ENCODE results near the gene AQP9. TPM values are rescaled to one million over a fixed set of nuclear protein-coding genes. Genes with fewer than 3 reads are reported as not detected.

The AQP9 gene
- total RNA-seq, 1 experiment from 2014 or later, result not detected

DNA sequence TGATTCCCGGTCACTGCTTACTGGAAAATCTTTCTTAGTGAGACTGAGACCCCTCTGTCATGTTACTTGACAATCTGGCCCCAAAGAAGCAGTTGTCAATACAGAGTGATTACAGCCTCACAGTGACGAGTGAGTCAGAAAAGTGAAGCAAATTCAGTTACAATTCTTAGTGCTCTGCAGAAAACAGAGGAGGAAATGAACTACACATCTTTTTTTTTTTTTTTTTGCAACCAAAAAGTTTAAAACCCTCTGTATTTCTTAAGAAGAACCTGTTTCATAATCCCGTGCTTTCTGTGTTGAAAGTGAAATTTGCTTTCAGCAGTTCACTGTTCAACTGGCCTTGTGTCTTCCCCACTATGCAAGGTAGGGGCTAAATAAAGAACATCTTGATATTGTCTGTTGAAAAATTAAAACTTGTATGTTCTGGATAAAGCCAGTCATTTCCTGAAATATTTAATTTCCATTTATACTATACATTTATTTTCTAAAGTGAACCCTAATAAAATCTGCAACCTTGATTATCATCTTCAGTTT lies 1.9 kb downstream of the AQP9 start:
- DNase-seq (ENCODE audit: low spot score), result no peak

DNA sequence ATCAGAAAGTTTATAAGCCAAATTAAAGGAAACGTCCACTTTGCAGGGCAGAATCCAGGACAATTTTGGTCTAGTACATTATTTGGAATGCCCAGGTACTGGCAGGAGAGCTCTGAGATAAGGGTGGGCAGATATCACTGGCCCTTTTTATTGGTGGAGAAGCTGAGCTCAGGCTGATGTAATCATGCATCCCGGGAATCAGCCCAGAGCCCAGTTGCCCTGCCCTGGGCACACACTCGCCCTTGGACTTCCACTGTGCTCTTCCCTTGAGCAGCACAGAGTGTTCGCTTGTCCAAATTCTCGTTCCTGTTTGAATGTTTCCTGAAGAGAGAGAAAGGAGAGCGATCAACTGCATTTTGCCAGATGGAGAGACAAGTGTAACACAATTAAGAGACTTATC lies 3.7 kb downstream of the AQP9 start:
- DNase-seq (ENCODE audit: low spot score), result no peak

- no peak for DNase-seq (ENCODE audit: low spot score)
Measured at GRCh38 chr15:58142827-58143461, 4.8 kb downstream of the AQP9 start.

DNA sequence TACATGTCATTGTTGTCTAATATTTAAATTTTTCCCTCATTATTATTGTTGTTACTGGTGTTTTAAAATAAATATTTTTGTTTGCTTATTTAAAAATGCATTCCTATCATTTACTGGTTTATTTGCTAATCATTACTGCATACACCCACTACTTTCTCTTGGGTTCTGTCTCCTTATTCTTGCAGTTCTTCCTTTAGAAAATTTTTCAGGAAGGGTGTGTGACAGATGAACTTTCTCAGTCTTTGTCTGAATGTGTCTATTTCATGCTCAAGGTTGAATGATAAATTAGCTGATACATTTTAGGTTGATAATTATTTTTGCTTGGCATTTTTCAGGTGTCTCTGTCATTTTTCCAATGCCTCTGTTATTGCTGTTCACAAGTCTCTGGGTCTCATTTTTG lies 7.4 kb downstream of the AQP9 start:
- DNase-seq (ENCODE audit: low spot score), result no peak

GRCh38 chr15:58146211-58146610 lies 8.0 kb downstream of the AQP9 start:
- no peak for DNase-seq (ENCODE audit: low spot score)

GRCh38 chr15:58146749-58147148 lies 8.6 kb downstream of the AQP9 start:
- peak; percentile 9 for DNase-seq (ENCODE audit: low spot score)

GRCh38 chr15:58147171-58147611 lies 9.0 kb downstream of the AQP9 start:
- DNase-seq (ENCODE audit: low spot score), result no peak

- DNase-seq (ENCODE audit: low spot score), result no peak
Measured at GRCh38 chr15:58148120-58148519, 9.9 kb downstream of the AQP9 start.

DNA sequence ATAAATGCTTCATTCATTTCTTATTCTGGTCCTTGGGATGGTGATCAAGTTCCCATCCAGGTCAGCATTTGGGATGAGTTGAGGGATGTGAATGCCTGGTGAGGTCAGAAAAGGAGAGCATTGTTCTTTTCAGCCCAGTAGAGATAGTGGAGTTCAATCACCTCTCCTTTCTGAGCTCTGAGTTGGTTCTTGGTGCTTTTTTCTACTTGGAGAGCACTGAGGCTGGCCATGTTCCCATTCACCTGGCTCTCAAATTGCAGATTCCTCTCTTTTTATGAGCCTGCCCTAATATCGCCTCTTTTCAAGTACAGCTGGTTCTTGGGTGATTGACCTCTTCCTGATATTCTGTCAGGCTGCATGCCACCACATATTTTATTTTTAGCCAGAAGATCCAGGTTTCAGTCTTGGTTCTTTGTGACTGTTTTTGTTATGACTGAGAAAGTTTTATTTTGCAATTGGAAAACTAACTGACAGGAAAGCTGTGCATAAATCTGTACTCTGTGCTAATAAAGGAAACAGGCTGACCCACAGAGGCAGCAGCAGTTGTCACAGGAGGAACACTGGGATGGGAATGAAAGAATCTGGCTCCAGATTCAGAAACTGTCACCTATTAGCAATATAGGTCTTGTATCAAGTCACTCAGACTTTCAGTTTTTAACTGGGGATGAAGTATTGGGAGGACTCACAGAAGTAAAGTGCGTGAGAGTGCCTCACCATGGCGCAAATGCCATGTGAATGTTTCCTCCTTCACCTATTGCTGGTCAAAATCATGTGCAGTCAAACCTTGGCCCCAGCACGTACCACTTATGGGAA lies 10.7 kb downstream of the AQP9 start:
- no peak for DNase-seq (ENCODE audit: low spot score)

- DNase-seq (ENCODE audit: low spot score), result no peak
Measured at GRCh38 chr15:58154769-58155168, 16.6 kb downstream of the AQP9 start.

DNA sequence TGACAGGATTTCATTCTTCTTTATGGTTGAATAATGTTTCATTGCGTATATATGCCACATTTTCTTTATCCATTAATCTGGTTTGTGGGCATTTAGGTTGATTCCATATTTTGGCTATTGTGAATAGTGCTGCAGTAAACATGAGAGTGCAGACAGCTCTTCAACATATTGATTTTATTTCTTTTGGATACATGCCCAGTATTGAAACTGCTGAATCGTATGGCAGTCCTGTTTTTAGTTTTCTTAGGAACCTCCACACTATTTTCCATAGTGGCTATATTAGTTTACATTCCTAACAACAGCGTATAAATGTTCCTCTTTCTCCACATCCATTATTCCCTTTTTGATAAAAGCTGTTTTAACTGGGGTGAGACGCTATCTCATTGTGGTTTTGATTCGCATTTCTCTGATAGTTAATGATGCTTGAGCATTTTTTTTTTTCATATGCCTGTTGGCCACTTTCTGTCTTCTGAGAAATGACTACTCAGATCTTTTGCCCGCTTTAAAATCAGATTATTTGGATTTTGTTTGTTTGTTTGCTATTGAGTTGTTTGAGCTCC lies 21.7 kb downstream of the AQP9 start:
- DNase-seq (ENCODE audit: low spot score), result no peak

DNA sequence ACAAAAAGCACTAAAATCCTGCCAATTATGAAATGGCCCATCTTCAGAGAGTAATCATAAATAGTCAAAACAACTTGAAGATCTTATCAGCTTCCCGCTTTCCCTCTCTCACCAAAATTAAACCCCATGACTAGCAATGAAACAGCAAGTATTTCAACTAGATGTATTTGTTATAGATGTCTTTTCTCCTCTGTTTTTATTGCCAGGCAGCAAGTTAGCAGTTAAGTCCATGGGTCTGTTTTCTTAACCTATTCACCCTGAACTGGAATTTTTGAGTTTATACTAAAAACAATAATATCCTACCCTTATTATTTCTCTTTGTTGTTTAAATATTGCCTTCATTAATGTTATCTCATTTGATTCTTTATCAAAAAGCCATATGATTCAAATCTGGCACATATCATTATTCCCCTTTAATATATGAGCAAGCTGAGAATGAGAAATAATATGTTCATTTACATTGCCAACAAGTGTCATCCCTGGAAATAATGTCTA lies 23.3 kb downstream of the AQP9 start:
- DNase-seq (ENCODE audit: low spot score), result no peak

GRCh38 chr15:58163985-58164384 lies 25.8 kb downstream of the AQP9 start:
- DNase-seq (ENCODE audit: low spot score), result no peak

GRCh38 chr15:58164926-58165325 lies 26.7 kb downstream of the AQP9 start:
- no peak for DNase-seq (ENCODE audit: low spot score)

- DNase-seq (ENCODE audit: low spot score), result no peak
Measured at GRCh38 chr15:58165661-58166060, 27.5 kb downstream of the AQP9 start.

DNA sequence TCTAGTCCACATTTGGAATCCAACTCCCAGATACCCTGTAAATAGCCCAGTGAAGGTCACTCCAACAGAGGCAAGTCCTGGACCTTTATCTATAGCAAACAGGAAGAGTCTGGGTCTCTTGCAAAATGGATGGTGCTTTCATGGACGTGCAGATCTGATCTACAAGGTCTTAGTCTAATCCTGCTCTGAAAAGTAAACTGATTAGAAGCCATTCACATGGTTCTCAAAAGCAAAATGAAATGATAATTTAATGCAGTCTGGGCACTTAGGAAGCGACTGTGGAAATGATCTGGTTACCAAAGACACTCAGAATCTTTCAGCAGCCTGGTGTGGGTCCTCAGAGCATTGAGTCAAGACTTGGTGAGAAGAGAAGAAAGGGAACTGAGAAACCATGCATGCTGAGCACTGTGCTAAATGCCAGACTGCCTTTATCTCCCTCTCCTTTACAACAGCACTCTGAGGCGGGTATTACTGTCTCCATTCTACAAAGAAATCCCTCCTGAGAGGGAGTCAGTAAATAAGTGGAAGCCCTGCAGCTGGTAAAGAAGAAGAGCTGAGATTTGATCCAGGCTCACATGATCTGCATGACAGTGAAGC lies 29.0 kb downstream of the AQP9 start:
- DNase-seq (ENCODE audit: low spot score), result no peak

DNA sequence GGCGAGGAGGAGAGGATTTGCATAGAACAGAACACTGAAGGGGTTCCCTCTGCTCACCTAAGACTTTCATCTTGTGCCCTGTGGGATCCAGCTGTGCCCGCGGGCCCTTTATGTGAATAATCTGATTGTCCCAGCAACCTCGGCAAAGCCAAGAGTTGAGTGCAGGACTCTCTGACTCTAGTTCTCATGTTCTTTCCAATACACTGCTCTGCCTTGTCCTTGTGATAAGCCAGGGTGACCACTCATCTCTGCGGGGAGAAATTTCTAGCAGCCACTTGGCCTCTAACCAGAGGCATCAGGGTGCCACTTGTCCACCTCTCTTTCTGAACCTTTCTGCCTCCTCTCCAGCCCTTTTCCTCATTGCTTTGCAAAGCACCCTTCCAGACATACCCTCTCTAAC lies 31.8 kb downstream of the AQP9 start:
- no peak for DNase-seq (ENCODE audit: low spot score)

DNA sequence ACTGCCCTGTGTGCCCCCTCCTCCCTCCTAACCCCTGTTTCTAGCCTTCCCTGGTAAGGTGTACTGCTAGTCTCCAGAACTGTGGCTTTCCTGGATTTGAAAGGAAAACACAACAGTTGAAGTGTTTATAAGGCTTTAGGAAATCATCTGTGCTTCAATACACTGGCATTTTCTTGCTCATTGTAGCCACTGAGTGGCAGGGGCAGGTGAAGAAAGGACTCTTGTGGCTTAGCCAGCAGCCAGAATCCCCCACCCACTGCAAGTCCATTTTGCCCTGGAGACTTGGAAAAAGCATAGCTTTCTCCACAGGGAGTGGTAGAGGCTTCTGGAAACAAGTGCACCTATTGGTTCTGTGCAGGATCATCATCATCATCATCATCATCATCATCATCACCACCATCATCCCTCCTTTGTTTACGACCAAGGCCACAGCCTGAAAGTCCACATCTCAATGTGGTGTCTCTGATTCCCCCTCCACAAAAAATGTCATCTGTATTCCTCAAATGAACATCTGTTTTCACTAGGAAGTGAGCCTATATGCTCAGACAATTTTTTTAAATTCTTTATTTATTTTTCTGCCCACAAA lies 33.4 kb downstream of the AQP9 start:
- no peak for DNase-seq (ENCODE audit: low spot score)

GRCh38 chr15:58174709-58175108 lies 36.5 kb downstream of the AQP9 start:
- DNase-seq (ENCODE audit: low spot score), result no peak

GRCh38 chr15:58175955-58176354 lies 37.8 kb downstream of the AQP9 start:
- no peak for DNase-seq (ENCODE audit: low spot score)

- no peak for DNase-seq (ENCODE audit: low spot score)
Measured at GRCh38 chr15:58178668-58179067, 40.5 kb downstream of the AQP9 start.

DNA sequence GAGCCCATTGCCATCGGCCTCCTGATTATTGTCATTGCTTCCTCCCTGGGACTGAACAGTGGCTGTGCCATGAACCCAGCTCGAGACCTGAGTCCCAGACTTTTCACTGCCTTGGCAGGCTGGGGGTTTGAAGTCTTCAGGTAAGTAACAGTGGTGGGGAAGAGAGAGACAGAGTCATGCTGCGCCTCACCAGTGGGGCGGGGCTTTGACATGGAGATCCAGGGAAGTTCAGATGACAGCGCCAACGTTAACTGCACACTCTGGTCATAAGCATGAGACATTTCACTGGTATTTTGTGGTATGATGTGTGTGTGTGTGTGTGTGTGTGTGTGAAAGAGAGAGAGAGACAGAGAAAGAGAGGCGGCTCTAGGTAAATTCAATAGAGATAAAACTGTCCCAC lies 41.0 kb downstream of the AQP9 start:
- peak; percentile 14 for DNase-seq (ENCODE audit: low spot score)

Measured in H4 (cell line).